NCI-H2196 treated with DMSO at 0.1 percent for 48 hours (cell line): Measurements from ENCODE around the gene RPL18A.

Source experiments
- DNase-seq: peaks from one replicate; lab custom pipeline; 2025; ENCODE audit not compliant: unreplicated experiment; lab: John Stamatoyannopoulos, UW

The RPL18A gene

GRCh38 chr19:17908244-17908643 lies 48.5 kb downstream of the RPL18A start:
- no peak for DNase-seq

GRCh38 chr19:17909003-17909732 lies 49.5 kb downstream of the RPL18A start:
- DNase-seq, result no peak

GRCh38 chr19:17910791-17911360 lies 51.2 kb downstream of the RPL18A start:
- DNase-seq, result no peak
